Stimulated activated CD8-positive, alpha-beta memory T cell treated with anti-CD3 and anti-CD28 coated beads, Interleukin-7, amount 100 ng/mL, for 1 hour (primary cell): Measurements from ENCODE around the gene EIF2AK3.
"Not testable (repeated sequence)": the region's sequence is repeated elsewhere in the genome, so short reads cannot be mapped to it uniquely, and the experiment has no call there.

Source experiments
- DNase-seq, 2 donors: peaks; one replicate each; pipeline ENCODE4 v3.0.0-alpha.2; 2020; ENCODE audit warnings: low read depth in 2 of 2

EIF2AK3 gene

GRCh38 chr2:88627055-88627855 is at the start of gene EIF2AK3:
TSS of gene EIF2AK3 (minus strand) at chr2:88627464. CDS start at chr2:88627274, 190 bp downstream.
- peak; percentile 87 to 88 for DNase-seq

GRCh38 chr2:88673363-88673762 is 46.1 kb upstream of the EIF2AK3 start:
- no peak for DNase-seq

GRCh38 chr2:88671786-88672427 is 44.6 kb upstream of the EIF2AK3 start:
- DNase-seq, result no peak

DNA sequence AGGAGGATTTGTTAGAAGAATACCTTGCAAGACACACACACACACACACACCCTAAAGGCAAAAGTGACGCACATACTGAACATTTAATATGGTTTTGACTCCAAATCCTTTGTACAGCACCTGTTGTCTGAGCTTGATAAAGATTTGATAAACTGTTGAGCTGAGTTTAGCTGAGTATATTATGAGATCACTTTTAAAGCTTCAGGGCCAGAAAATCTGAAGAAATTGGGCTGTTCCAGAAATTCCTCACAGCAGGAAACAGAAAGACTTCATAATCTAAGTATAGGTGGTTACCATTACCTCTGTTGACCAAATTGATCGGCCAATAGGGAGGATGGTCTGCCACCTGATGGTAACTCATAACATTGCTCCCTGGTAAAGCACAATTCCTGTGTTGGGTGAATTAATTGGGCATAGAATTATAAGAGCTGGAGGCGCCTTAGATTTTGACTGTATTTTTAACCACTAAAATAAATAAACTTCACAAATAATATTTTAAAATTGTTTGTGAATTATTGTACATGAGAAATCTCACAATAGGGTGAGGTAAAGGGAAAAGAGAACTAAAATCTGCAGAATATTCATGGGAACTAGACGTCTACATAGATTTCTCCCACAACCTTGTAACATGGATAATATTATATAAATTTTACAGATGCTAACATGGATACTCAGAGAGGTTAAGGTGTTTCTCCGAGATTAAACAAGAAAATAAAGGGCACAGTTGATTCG is 42.4 kb upstream of the EIF2AK3 start:
- DNase-seq, result no peak

DNA sequence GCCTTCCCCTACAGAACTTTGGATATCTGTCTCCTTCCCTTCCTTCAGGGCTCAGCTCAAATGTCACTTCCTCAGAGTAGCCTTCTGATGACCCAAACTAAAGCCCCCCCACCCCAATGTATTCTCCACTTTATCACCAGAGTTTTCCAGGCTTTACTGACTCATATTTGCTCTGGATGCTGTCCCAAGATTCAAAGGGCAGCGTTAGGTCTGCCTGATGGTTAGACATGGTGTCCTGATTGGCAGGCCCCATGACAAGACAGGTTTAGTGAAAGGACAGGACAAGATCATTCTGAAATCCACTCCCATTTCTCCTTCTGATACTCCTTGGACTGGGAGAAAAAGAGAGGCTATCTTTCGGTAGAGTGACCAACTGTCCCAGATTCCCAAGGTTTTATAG is 41.6 kb upstream of the EIF2AK3 start:
- no peak for DNase-seq

DNA sequence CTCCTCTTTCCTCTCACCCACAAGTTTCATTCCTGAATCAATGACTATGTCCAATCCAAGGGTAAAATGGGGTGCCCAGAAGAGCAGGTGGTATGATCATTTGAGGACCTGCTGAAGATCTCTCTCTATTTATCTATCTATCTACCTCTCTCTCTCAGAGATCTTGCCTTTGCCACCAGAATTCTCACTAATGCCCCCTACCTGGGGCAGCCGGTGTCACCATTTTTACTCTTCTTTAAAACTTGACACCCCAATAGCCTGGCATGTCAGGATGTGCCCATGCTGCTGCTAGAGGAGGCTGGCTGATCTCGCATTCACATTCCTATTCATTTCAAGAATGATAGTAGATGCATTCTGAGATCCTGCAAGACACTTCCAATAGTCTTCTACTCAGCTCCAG is 40.0 kb upstream of the EIF2AK3 start:
- no peak for DNase-seq

DNA sequence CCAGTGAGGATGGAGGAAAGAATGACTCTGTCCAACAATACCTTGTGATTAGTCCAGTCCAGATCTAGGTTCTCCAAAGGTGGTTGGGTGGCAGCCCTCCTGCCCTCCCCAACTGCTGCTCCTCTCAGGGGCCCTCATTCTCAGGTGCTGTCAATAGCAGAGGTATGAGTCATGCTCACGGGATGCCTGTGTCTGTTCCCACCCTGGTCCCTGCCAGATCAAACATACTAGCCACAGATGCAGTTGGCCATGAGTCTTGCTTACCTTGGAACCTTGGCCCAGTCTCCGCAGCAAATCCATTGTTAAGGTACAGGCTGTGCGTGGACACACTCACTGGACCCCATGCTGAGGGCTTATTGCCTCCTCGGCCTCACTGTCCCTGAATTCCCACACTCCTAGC is 39.3 kb upstream of the EIF2AK3 start:
- no peak for DNase-seq

DNA sequence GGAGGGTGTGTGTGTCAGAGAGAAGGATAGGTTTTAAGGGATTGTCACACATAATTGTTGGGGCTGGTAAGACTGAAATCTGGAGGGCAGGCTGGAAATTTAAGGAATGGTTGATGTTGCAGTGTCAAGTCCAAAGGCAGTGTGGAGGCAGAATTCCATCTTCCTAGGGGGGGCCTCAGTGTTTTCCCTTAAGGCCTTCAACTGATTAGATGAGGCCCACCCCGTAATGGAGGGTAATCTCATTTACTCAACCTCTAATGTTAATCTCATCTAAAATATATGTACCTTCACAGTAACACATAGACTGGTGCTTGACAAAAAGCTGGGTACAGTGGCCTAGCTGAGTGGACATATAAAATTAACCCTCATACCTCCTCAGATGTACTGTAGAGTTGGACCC is 33.4 kb upstream of the EIF2AK3 start:
- DNase-seq, result no peak

DNA sequence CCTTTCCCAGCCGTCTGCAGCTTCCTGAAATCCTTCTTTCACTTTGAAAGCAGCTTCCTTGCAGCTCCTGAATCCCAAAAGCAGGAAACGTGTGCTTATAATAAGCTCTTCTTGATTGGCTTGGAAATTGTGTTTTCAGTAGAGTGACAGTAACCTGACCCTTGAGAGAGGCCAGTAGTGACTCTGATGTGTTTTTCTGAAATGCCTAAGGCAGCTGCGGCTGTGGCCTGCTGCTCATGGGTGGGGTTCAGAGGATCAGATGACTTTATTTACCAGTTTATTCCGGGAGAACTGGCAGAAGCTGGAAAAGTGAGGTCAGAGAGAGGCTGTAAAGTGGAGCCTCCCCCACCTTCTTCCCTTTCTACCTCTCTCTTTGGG is 32.3 kb upstream of the EIF2AK3 start:
- no peak for DNase-seq

- no peak for DNase-seq
These were observed 31.7 kb upstream of the EIF2AK3 start for GRCh38 chr2:88658881-88659537.

DNA sequence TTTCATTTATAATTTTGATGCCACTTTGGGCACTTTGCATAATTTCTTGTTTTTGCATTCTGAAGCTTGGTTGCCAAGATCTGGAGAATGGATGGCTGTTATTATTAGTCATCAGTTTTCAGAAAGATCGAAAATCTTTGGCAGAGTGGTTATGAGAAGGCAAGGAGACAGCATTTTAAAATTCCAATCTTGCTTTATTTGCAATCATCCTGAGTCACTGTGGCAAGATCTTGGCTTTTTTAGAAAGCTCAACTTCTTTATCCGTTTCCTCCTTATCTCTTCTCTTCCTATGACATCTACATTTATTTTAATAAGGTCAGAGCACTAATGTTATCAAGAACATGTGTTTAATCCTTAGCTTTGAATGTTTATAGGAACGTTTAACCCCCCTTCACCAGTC is 31.1 kb upstream of the EIF2AK3 start:
- no peak for DNase-seq

- DNase-seq, result no peak
These were observed 29.9 kb upstream of the EIF2AK3 start for GRCh38 chr2:88657131-88657530.

DNA sequence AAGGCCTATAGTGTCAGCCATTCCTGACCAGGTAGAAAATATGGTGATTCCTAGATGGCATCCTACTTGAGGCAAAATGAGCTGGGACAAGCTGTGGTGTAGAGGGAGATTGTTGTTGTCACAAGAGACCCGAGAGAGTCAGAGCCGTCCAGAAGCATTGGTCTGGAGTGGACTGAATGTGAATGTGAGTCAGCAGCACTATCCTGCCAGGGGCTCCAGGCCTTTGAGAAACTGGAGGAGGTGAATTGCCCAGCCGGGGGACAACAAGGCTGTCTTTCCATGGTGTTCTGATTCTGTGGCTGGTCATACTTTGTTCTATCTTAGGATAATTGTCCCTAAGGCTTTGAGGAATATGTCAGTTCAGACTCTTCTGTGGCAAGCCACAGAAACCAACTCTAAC is 29.4 kb upstream of the EIF2AK3 start:
- no peak for DNase-seq

GRCh38 chr2:88654714-88655113 is 27.4 kb upstream of the EIF2AK3 start:
- DNase-seq, result no peak

DNA sequence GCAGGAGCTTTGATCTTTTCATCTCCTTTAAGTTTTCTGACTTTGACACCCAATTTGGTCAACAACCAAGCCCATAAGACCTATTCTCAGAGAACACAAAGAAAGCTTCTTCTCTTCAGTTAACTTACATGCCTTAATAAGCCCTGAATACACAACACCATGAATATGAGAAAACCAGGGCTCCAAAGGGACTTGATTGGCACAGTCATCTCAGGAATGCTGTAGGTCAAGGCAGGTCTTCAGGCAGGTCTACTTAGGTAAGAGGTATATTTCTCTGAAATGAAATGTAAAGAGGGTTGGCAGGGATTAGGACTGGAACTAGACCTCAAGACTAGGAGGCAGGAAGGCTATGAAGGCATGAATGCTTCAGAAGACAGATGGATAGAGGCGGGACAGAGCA is 24.4 kb upstream of the EIF2AK3 start:
- DNase-seq, result no peak

DNA sequence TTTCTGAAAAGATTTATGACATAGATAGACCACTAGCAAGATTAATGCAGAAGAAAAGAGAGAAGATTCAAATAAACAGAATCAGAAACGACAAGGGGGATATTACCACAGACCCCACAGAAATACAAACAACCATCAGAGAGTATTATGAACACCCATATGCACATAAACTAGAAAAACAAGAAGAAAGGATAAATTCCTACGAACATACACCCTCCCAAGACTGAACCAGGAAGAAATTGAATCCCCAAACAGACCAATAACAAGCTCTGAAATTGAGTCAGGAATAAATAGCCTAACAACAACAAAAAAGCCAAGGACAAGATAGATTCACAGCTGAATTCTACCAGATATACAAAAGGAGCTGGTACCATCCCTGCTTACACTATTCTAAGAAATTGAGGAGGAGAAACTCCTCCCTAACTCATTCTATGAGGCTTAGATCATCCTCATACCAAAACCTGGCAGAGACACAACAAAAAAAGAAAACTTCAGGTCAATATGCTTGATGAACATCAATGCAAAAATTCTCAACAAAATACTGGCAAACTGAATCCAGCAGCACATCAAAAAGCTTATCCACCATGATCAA is 18.1 kb upstream of the EIF2AK3 start:
- DNase-seq, result not testable (repeated sequence)

- DNase-seq, result no peak
These were observed 15.0 kb upstream of the EIF2AK3 start for GRCh38 chr2:88642278-88642677.

DNA sequence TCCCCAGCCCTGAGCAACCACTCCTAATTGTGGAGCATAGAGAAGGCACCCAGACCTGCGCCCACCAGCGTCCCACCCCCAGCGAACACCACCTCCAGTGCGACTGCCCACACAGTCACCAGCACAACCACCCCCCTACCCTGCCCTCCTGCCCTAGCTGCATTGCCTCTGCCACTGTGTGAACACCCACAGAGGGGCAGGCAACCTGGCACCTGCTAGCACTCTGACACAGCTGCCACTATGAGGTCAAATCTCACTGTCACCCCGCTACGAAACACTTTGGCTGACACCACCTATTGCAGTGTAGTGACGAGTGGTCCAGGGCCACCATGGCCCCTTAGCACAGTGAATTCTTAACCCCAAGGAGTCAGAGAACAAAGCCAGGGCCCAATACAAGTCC is 14.1 kb upstream of the EIF2AK3 start:
- DNase-seq, result no peak

DNA sequence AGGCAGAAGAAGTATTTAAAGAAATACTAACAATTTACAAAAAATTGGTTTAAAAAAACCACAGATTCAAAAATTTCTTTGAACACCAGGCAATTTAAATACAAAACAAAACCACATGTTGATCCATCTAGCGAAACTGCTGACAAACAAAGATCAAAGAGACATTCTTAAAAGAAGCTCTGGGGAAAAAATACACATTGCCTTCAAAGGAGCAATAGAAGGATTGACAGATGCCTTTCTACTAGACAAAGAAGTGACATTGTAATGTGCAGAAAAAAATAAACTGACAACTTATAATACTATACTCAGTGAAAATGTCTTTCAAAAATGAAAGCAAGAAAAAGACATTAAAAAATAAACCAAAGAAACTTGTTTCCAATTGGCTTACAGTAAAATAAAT is 12.6 kb upstream of the EIF2AK3 start:
- no peak for DNase-seq

DNA sequence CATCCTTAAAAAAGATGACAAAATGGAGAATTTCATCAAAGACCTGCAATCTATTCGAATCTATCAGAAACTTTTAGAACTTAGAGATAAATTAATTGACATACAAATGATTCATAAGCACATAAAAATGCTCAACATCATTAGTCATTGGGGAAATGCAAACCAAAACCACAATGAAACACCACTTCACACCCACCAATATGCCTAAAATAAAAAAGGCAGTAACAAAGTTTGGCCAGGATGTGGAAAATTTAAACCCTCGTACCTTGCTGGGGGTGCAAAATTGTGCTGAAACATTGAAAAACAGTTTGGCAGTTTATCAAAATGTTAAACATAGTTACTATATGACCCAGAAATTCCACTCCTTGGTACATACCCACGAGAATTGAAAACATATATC is 11.5 kb upstream of the EIF2AK3 start:
- no peak for DNase-seq

DNA sequence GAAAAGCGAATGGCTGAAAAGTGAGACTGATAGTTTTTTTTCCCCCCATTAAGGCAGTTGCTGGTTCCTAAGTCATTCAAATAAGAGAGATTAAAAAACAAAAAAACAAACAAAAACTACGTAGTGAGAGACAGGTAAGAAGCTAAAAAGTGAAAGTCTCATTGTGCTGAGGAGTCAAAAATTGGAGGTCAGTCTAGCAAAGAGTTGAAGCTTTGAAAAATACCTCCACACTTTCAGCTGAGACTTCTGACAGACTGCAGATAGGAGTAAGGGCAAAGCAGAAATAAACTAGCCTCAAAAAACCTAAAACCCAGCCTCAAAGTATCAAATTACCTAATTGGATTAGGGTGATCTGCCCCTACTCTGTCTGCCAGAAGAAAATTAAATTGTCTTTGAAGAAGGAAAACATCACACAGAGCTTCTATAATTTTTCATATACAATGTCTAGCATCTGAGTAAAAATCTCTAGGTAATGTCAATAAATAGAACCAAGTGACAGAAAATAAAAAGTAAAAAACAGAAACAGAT is 10.9 kb upstream of the EIF2AK3 start:
- no peak for DNase-seq

GRCh38 chr2:88637464-88637863 is 10.2 kb upstream of the EIF2AK3 start:
- no peak for DNase-seq
